ENCODE results near the gene TMEM41A. TPM values are rescaled to one million over a fixed set of nuclear protein-coding genes. Genes with fewer than 3 reads are reported as not detected.
A peak's percentile ranks its signal among the peaks of the same experiment; 100 is the strongest.
"Not testable (repeated sequence)": the region's sequence is repeated elsewhere in the genome, so short reads cannot be mapped to it uniquely, and the experiment has no call there.

Gene TMEM41A
- total and polyA plus RNA-seq, 2 experiments from 2014 or later: 40.9 to 73.7 TPM

DNA sequence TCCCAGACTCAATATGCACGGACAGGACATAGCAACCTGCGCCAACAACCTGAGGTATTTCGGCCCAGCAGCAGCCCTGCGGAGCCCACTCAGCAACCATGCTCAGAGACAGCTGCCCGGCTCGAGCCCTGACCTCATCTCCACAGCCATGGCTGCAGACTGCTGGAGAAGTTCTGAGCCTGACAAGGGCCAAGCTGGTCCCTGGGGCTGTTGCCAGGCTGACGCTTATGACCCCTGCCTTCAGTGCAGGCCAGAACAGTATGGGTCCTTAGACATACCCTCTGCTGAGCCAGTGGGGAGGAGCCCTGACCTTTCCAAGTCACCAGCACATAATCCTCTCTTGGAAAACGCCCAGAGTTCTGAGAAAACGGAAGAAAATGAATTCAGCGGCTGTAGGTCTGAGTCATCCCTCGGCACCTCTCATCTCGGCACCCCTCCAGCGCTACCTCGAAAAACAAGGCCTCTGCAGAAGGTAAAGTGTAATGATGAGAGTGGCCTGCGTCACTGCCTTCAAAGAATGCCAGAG is 25.5 kb downstream of the TMEM41A start:
- Histone ChIP-seq H3K4me3 (no peak overlapping the region), H3K27me3 (no peaks in the 10 kb centered on the region), H3K4me1 (ENCODE audit: low read depth) (no peaks in the 10 kb centered on the region), H3K9me3 (ENCODE audit: low read depth) (no peaks in the 10 kb centered on the region), H3K36me3 (peaks cover 19% of the 10 kb centered on the region), H3K27ac (no peak overlapping the region)
- TF ChIP-seq, protein P1, sequence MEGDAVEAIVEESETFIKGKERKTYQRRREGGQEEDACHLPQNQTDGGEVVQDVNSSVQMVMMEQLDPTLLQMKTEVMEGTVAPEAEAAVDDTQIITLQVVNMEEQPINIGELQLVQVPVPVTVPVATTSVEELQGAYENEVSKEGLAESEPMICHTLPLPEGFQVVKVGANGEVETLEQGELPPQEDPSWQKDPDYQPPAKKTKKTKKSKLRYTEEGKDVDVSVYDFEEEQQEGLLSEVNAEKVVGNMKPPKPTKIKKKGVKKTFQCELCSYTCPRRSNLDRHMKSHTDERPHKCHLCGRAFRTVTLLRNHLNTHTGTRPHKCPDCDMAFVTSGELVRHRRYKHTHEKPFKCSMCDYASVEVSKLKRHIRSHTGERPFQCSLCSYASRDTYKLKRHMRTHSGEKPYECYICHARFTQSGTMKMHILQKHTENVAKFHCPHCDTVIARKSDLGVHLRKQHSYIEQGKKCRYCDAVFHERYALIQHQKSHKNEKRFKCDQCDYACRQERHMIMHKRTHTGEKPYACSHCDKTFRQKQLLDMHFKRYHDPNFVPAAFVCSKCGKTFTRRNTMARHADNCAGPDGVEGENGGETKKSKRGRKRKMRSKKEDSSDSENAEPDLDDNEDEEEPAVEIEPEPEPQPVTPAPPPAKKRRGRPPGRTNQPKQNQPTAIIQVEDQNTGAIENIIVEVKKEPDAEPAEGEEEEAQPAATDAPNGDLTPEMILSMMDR (IDR thresholded peaks at IDR 0.05; ENCODE audit: low read depth, low read length): no peak
- DNase-seq (ENCODE audit: low read depth in 1 of 2, low spot score in 1 of 2): peak in 1 of 2 donors; percentile 3

- peaks cover 12% of the 10 kb centered on the region for H3K36me3 ChIP-seq
- H3K27me3 ChIP-seq: no peaks in the 10 kb centered on the region
- no peak for DNase-seq (ENCODE audit: low read depth in 1 of 2, low spot score in 1 of 2)
- no peaks in the 10 kb centered on the region for H3K4me1 ChIP-seq (ENCODE audit: low read depth)
- H3K9me3 ChIP-seq (ENCODE audit: low read depth): no peaks in the 10 kb centered on the region
- no peak overlapping the region for H3K27ac ChIP-seq
- TF ChIP-seq, protein P1 (IDR thresholded peaks at IDR 0.05; ENCODE audit: low read depth, low read length): no peak
- H3K4me3 ChIP-seq: no peak overlapping the region
Observed at GRCh38 chr3:185470323-185470722, 28.5 kb downstream of the TMEM41A start.

- TF ChIP-seq, protein P1 (IDR thresholded peaks at IDR 0.05; ENCODE audit: low read depth, low read length): no peak
- Histone ChIP-seq H3K36me3 (peaks cover 12% of the 10 kb centered on the region), H3K4me1 (ENCODE audit: low read depth) (no peaks in the 10 kb centered on the region), H3K27ac (no peak overlapping the region), H3K27me3 (no peaks in the 10 kb centered on the region), H3K9me3 (ENCODE audit: low read depth) (no peaks in the 10 kb centered on the region), H3K4me3 (no peak overlapping the region)
- DNase-seq (ENCODE audit: low read depth in 1 of 2, low spot score in 1 of 2): no peak
Observed at GRCh38 chr3:185469542-185469941, 29.3 kb downstream of the TMEM41A start.

- not testable (repeated sequence) for H3K4me3 ChIP-seq; H3K27ac ChIP-seq; DNase-seq (ENCODE audit: low read depth in 1 of 2, low spot score in 1 of 2); H3K36me3 ChIP-seq; H3K27me3 ChIP-seq; H3K9me3 ChIP-seq (ENCODE audit: low read depth); H3K4me1 ChIP-seq (ENCODE audit: low read depth)
Observed at GRCh38 chr3:185466123-185466522, 32.7 kb downstream of the TMEM41A start.

- H3K27ac ChIP-seq: no peak overlapping the region
- no peaks in the 10 kb centered on the region for H3K27me3 ChIP-seq
- TF ChIP-seq, protein P1 (IDR thresholded peaks at IDR 0.05; ENCODE audit: low read depth, low read length): no peak
- H3K9me3 ChIP-seq (ENCODE audit: low read depth): no peaks in the 10 kb centered on the region
- DNase-seq (ENCODE audit: low read depth in 1 of 2, low spot score in 1 of 2): no peak
- peaks cover 9% of the 10 kb centered on the region for H3K36me3 ChIP-seq
- no peak overlapping the region for H3K4me3 ChIP-seq
- H3K4me1 ChIP-seq (ENCODE audit: low read depth): no peaks in the 10 kb centered on the region
Observed at GRCh38 chr3:185465471-185465870, 33.4 kb downstream of the TMEM41A start.

- peak; percentile 8 to 47 for DNase-seq (ENCODE audit: low read depth in 1 of 2, low spot score in 1 of 2)
- H3K9me3 ChIP-seq (ENCODE audit: low read depth): no peaks in the 10 kb centered on the region
- H3K4me3 ChIP-seq: no peak overlapping the region
- TF ChIP-seq, protein P1 (IDR thresholded peaks at IDR 0.05; ENCODE audit: low read depth, low read length): peak; percentile 41
- H3K27me3 ChIP-seq: no peaks in the 10 kb centered on the region
- H3K36me3 ChIP-seq: no peaks in the 10 kb centered on the region
- H3K27ac ChIP-seq: no peak overlapping the region
- H3K4me1 ChIP-seq (ENCODE audit: low read depth): no peaks in the 10 kb centered on the region
Observed at GRCh38 chr3:185460719-185461350, 38.0 kb downstream of the TMEM41A start.
